HepG2 (cell line): ENCODE measurements around the gene CST11. TPM values are rescaled to one million over a fixed set of nuclear protein-coding genes. Genes with fewer than 3 reads are reported as not detected.
A peak's percentile ranks its signal among the peaks of the same experiment; 100 is the strongest.

Experiments used
- ATF7 ChIP-seq, 2 experiments: fragments of 450-650 bp in 1 of 2; sonication (generic) in 1 of 2; formaldehyde crosslinking in 1 of 2; IDR thresholded peaks; 2 replicates each; pipeline versions ENCODE4 v1.4.0 to v1.6.1; 2016 to 2020; ENCODE audit warnings: antibody characterized with exemption in 1 of 2, mild to moderate bottlenecking in 1 of 2, missing genetic modification reagents in 1 of 2
- HMGA1 ChIP-seq: sonication (generic); formaldehyde crosslinking; conservative IDR thresholded peaks from 2 replicates; pipeline ENCODE4 v1.4.0; 2020; ENCODE audit warnings: missing genetic modification reagents
- JUNB ChIP-seq: sonication (generic); formaldehyde crosslinking; IDR thresholded peaks from 2 replicates; pipeline ENCODE4 v1.8.0; 2022; ENCODE audit warnings: missing genetic modification reagents, mild to moderate bottlenecking, borderline replicate concordance
- KAT8 ChIP-seq: IDR thresholded peaks from 2 replicates; pipeline ENCODE4 v1.6.1; 2016; ENCODE audit warnings: missing genetic modification reagents, missing compliant biosample characterization
- KDM5A ChIP-seq: fragments of 200-600 bp; sonication (generic); IDR thresholded peaks from 2 replicates; pipeline ENCODE4 v1.7.0; 2018; ENCODE audit warnings: antibody characterized with exemption, mild to moderate bottlenecking, low read length, borderline replicate concordance
- LCORL ChIP-seq, 2 experiments: fragments of 450-650 bp in 1 of 2; sonication (generic) in 1 of 2; formaldehyde crosslinking in 1 of 2; IDR thresholded peaks; 2 replicates each; pipeline versions ENCODE4 v1.5.0 to v1.6.1; 2017 to 2020; ENCODE audit warnings: antibody characterized with exemption in 1 of 2, missing genetic modification reagents in 1 of 2
- MED8 ChIP-seq: sonication (generic); formaldehyde crosslinking; IDR thresholded peaks from 2 replicates; pipeline ENCODE4 v1.8.1; 2023; ENCODE audit warnings: mild to moderate bottlenecking, missing genetic modification reagents; ENCODE audit not compliant: insufficient replicate concordance
- POLR2AphosphoS5 ChIP-seq: IDR thresholded peaks from 2 replicates; pipeline ENCODE4 v1.6.1; 2012; ENCODE audit warnings: low read depth, low read length
- RBAK ChIP-seq: sonication (generic); formaldehyde crosslinking; IDR thresholded peaks from 2 replicates; pipeline ENCODE4 v1.5.1; 2020; ENCODE audit warnings: mild to moderate bottlenecking, missing genetic modification reagents
- SIN3B ChIP-seq: fragments of 150-350 bp; IDR thresholded peaks from 2 replicates; pipeline ENCODE4 v1.6.1; 2014; ENCODE audit warnings: low read length
- SOX5 ChIP-seq: IDR thresholded peaks from 2 replicates; pipeline ENCODE4 v1.6.1; 2016; ENCODE audit warnings: borderline replicate concordance
- ZFP1 ChIP-seq: IDR thresholded peaks from 2 replicates; pipeline ENCODE4 v1.6.1; 2016
- ZNF564 ChIP-seq: sonication (generic); formaldehyde crosslinking; IDR thresholded peaks from 2 replicates; pipeline ENCODE4 v1.8.1; 2023; ENCODE audit warnings: mild to moderate bottlenecking, missing genetic modification reagents
- polyA plus RNA-seq, 8 experiments: library from polyadenylated mRNA; depleted of rRNA in 3 of 8; stranded (reverse) in 7 of 8; unstranded in 1 of 8; fragments of >200 nt; fragmentation: Illumina TruSeq in 4 of 8; extraction: Trizol in 4 of 8; gene quantifications; 2 replicates each; pipeline versions ENCODE4 v1.2.1 to v1.2.3, GENCODE V29; 2011 to 2016; ENCODE audit warnings: low read depth in 4 of 8, missing spikeins in 1 of 8, mixed read lengths in 1 of 8; ENCODE audit not compliant: insufficient read depth in 1 of 8
- total RNA-seq, 5 experiments: library from RNA; depleted of rRNA; stranded (reverse); fragments of >200 nt; fragmentation: Illumina TruSeq; extraction: Trizol; gene quantifications; 2 replicates each; pipeline ENCODE4 v1.2.3, GENCODE V29; 2016; ENCODE audit warnings: low read depth in 1 of 5
- TF ChIP-seq, protein P1 (sequence below): sonication (generic); formaldehyde crosslinking; IDR thresholded peaks from 2 replicates; pipeline ENCODE4 v1.4.0; 2020; ENCODE audit warnings: missing genetic modification reagents
- TF ChIP-seq, protein P2 (sequence below): sonication (generic); formaldehyde crosslinking; IDR thresholded peaks from 2 replicates; pipeline ENCODE4 v1.5.1; 2020; ENCODE audit warnings: mild to moderate bottlenecking, missing genetic modification reagents, borderline replicate concordance
- TF ChIP-seq, protein P3 (sequence below): sonication (generic); formaldehyde crosslinking; IDR thresholded peaks from 2 replicates; pipeline ENCODE4 v1.4.0; 2020; ENCODE audit warnings: missing genetic modification reagents
- TF ChIP-seq, protein P4 (sequence below): sonication (generic); formaldehyde crosslinking; IDR thresholded peaks from 2 replicates; pipeline ENCODE4 v1.5.0; 2020; ENCODE audit warnings: missing genetic modification reagents

The CST11 gene
- total and polyA plus RNA-seq, 2 of the 13 experiments (the other 11 are each of a cell fraction or from before 2014, with no cell fraction given), result not detected

DNA sequence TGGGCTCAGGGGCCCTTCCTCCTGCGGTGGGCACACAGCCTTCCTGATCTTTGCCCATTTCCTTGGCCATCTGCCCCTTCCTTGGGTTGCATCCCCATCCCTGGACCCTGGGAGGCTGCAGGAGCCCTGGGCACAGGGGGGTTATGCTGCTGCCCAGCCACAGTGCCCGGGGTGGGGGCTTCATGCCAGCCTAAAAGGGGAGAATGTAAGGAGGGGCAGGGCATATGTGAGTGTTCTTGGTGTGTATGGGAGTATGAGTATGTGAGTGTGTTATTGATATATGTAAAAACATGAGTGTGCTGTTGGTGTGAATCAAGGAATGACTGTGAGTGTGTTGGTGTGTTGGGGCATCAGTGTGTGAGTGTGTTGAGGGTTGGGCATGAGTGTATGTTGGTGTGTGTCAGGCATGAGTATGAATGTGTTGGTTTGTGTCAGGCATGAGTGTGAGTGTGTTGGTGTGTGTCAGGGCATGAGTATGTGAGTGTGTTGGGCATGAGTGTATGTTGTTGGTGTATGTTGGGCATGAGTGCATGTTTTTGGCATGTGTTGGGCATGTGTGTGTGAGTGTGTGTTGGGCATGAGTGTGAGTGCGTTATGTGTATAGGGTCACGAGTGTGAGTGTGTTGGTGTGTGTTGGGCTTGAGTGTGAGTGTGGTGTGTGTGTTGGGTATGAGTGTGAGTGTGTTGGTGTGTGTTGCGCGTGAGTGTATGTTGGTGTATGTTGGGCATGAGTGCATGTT lies 23.5 kb upstream of the CST11 start (continued):
- TF ChIP-seq, protein P1, sequence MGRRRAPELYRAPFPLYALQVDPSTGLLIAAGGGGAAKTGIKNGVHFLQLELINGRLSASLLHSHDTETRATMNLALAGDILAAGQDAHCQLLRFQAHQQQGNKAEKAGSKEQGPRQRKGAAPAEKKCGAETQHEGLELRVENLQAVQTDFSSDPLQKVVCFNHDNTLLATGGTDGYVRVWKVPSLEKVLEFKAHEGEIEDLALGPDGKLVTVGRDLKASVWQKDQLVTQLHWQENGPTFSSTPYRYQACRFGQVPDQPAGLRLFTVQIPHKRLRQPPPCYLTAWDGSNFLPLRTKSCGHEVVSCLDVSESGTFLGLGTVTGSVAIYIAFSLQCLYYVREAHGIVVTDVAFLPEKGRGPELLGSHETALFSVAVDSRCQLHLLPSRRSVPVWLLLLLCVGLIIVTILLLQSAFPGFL (CRISPR knock-in tag), result no peak
- TF ChIP-seq KDM5A (no peak), KAT8 (CRISPR knock-in tag) (no peak), RBAK (CRISPR knock-in tag) (no peak), ZNF564 (CRISPR knock-in tag) (no peak), SIN3B (no peak), SOX5 (CRISPR knock-in tag) (no peak), ATF7 (IDR thresholded peaks at IDR 0.05) (peak; percentile 43; the same call in 1 of the 2 replicates), ATF7 (CRISPR knock-in tag; IDR thresholded peaks at IDR 0.05) (no peak), MED8 (no peak), HMGA1 (CRISPR knock-in tag) (no peak), JUNB (CRISPR knock-in tag) (0 out of 2 replicates have a peak, but pooled peaks have one; percentile 14), LCORL (IDR thresholded peaks at IDR 0.05) (peak; percentile 20; the same call in 1 of the 2 replicates), LCORL (CRISPR knock-in tag; IDR thresholded peaks at IDR 0.05) (no peak), POLR2AphosphoS5 (no peak), ZFP1 (CRISPR knock-in tag) (no peak)
- TF ChIP-seq, protein P2, sequence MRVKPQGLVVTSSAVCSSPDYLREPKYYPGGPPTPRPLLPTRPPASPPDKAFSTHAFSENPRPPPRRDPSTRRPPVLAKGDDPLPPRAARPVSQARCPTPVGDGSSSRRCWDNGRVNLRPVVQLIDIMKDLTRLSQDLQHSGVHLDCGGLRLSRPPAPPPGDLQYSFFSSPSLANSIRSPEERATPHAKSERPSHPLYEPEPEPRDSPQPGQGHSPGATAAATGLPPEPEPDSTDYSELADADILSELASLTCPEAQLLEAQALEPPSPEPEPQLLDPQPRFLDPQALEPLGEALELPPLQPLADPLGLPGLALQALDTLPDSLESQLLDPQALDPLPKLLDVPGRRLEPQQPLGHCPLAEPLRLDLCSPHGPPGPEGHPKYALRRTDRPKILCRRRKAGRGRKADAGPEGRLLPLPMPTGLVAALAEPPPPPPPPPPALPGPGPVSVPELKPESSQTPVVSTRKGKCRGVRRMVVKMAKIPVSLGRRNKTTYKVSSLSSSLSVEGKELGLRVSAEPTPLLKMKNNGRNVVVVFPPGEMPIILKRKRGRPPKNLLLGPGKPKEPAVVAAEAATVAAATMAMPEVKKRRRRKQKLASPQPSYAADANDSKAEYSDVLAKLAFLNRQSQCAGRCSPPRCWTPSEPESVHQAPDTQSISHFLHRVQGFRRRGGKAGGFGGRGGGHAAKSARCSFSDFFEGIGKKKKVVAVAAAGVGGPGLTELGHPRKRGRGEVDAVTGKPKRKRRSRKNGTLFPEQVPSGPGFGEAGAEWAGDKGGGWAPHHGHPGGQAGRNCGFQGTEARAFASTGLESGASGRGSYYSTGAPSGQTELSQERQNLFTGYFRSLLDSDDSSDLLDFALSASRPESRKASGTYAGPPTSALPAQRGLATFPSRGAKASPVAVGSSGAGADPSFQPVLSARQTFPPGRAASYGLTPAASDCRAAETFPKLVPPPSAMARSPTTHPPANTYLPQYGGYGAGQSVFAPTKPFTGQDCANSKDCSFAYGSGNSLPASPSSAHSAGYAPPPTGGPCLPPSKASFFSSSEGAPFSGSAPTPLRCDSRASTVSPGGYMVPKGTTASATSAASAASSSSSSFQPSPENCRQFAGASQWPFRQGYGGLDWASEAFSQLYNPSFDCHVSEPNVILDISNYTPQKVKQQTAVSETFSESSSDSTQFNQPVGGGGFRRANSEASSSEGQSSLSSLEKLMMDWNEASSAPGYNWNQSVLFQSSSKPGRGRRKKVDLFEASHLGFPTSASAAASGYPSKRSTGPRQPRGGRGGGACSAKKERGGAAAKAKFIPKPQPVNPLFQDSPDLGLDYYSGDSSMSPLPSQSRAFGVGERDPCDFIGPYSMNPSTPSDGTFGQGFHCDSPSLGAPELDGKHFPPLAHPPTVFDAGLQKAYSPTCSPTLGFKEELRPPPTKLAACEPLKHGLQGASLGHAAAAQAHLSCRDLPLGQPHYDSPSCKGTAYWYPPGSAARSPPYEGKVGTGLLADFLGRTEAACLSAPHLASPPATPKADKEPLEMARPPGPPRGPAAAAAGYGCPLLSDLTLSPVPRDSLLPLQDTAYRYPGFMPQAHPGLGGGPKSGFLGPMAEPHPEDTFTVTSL (CRISPR knock-in tag), result no peak
- TF ChIP-seq, protein P3, sequence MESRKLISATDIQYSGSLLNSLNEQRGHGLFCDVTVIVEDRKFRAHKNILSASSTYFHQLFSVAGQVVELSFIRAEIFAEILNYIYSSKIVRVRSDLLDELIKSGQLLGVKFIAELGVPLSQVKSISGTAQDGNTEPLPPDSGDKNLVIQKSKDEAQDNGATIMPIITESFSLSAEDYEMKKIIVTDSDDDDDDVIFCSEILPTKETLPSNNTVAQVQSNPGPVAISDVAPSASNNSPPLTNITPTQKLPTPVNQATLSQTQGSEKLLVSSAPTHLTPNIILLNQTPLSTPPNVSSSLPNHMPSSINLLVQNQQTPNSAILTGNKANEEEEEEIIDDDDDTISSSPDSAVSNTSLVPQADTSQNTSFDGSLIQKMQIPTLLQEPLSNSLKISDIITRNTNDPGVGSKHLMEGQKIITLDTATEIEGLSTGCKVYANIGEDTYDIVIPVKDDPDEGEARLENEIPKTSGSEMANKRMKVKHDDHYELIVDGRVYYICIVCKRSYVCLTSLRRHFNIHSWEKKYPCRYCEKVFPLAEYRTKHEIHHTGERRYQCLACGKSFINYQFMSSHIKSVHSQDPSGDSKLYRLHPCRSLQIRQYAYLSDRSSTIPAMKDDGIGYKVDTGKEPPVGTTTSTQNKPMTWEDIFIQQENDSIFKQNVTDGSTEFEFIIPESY (CRISPR knock-in tag), result no peak
- TF ChIP-seq, protein P4, sequence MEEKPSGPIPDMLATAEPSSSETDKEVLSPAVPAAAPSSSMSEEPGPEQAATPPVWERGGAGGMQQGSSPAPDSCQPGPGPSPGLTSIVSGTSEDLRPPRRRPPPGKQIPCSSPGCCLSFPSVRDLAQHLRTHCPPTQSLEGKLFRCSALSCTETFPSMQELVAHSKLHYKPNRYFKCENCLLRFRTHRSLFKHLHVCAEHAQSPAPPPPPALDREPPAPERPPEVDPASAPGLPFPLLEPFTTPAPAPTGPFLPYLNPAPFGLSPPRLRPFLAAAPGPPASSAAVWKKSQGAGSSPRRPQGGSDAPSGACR, result no peak
